ENCODE data around the gene PDE4C. TPM values are rescaled to one million over a fixed set of nuclear protein-coding genes. Genes with fewer than 3 reads are reported as not detected.

Gene PDE4C
- total RNA-seq, 1 donor from 2014 or later: 69.8 TPM

DNA sequence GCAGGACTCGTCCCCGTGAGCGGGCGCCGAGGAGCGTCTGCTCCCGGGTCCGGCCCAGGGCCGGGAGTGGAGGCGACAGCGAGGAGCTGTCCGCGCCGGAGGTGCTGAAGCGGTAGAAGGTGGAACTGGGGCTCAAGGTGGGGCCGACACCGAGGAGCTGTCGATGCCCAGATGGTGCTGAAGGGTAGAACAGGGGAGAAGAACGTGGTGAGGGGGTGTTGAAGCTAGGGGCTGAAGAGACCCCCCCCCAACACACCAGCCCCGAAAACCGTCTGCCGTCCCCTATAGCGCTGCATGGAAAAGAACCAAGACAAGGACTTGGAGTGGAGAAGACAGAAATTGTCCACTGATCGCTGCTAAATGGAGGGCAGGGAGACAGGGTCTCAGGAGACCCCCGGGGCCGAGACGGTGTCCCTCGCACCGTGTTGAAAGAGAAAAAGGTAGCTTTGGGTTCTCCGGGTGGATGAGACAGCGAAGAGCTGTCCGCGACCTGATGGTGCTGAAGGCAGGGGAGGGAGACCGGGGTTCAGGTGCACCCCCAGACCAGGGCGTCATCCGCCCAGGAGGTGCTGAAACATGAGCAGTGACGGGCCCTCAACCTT, 7.1 kb upstream of the PDE4C start:
- H3K9me3 Mint-ChIP-seq (ENCODE audit: unreplicated experiment): peaks cover 3% of the 10 kb centered on the region
- no peaks in the 10 kb centered on the region for H3K36me3 Mint-ChIP-seq (ENCODE audit: unreplicated experiment)
- peak overlapping the region; percentile 90 for H3K4me3 Mint-ChIP-seq (ENCODE audit: unreplicated experiment)
- H3K27me3 Mint-ChIP-seq (ENCODE audit: unreplicated experiment): peaks cover 8% of the 10 kb centered on the region
- peaks cover 12% of the 10 kb centered on the region for H3K4me1 Mint-ChIP-seq (ENCODE audit: low read depth, unreplicated experiment)
- DNase-seq: peak; percentile 55
- no peak for TF ChIP-seq CTCF (IDR thresholded peaks at IDR 0.05; ENCODE audit: partially characterized antibody, unreplicated experiment)
- peak overlapping the region; percentile 82 for H3K27ac Mint-ChIP-seq (ENCODE audit: unreplicated experiment)

GRCh38 chr19:18232540-18233223, 6.4 kb upstream of the PDE4C start:
- Mint-ChIP-seq H3K9me3 (ENCODE audit: unreplicated experiment) (peaks cover 3% of the 10 kb centered on the region), H3K27ac (ENCODE audit: unreplicated experiment) (peak overlapping the region; percentile 81), H3K36me3 (ENCODE audit: unreplicated experiment) (no peaks in the 10 kb centered on the region), H3K4me3 (ENCODE audit: unreplicated experiment) (peak overlapping the region; percentile 92), H3K4me1 (ENCODE audit: low read depth, unreplicated experiment) (peaks cover 13% of the 10 kb centered on the region), H3K27me3 (ENCODE audit: unreplicated experiment) (peaks cover 8% of the 10 kb centered on the region)
- DNase-seq: peak; percentile 86
- peak; percentile 41 for TF ChIP-seq CTCF (IDR thresholded peaks at IDR 0.05; ENCODE audit: partially characterized antibody, unreplicated experiment)

DNA sequence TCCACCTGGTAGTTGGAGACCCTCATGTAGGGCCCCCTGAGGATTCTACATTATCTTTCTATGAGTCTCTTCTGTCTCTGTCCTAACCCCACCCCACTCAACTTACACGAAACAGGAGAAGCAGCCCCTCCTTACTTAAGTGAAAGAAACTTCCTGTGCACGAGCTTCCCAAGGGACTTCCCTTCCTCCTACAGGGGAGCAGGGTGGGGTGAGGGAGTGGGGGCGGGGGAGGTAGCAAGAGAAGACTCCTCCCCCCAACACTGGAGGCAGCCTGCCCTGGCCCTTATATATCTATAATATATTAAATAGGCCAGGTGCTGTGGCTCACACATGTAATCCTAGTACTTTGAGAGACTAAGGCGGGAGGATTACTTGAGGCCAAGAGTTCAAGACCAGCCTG, 5.5 kb upstream of the PDE4C start:
- H3K27ac Mint-ChIP-seq (ENCODE audit: unreplicated experiment): no peak overlapping the region

GRCh38 chr19:18230941-18231734, 4.9 kb upstream of the PDE4C start:
- H3K27me3 Mint-ChIP-seq (ENCODE audit: unreplicated experiment): peaks cover 11% of the 10 kb centered on the region
- H3K4me1 Mint-ChIP-seq (ENCODE audit: low read depth, unreplicated experiment): peaks cover 19% of the 10 kb centered on the region
- no peak for TF ChIP-seq CTCF (IDR thresholded peaks at IDR 0.05; ENCODE audit: partially characterized antibody, unreplicated experiment)
- H3K4me3 Mint-ChIP-seq (ENCODE audit: unreplicated experiment): no peak overlapping the region
- H3K27ac Mint-ChIP-seq (ENCODE audit: unreplicated experiment): no peak overlapping the region
- no peak for DNase-seq
- no peaks in the 10 kb centered on the region for H3K36me3 Mint-ChIP-seq (ENCODE audit: unreplicated experiment)
- peaks cover 3% of the 10 kb centered on the region for H3K9me3 Mint-ChIP-seq (ENCODE audit: unreplicated experiment)

More for the DNA sequence above, 5.5 kb upstream of the PDE4C start:
- DNase-seq: no peak
- TF ChIP-seq CTCF (IDR thresholded peaks at IDR 0.05; ENCODE audit: partially characterized antibody, unreplicated experiment): no peak
- Mint-ChIP-seq H3K4me3 (ENCODE audit: unreplicated experiment) (peak overlapping the region; percentile 92), H3K27me3 (ENCODE audit: unreplicated experiment) (peaks cover 9% of the 10 kb centered on the region), H3K36me3 (ENCODE audit: unreplicated experiment) (no peaks in the 10 kb centered on the region), H3K9me3 (ENCODE audit: unreplicated experiment) (peaks cover 3% of the 10 kb centered on the region), H3K4me1 (ENCODE audit: low read depth, unreplicated experiment) (peaks cover 16% of the 10 kb centered on the region)
